Smooth muscle cell (in vitro differentiated cells): Measurements from ENCODE around the gene EPB41L4A. TPM values are rescaled to one million over a fixed set of nuclear protein-coding genes. Genes with fewer than 3 reads are reported as not detected.

Source experiments
- DNase-seq: peaks from one replicate; lab custom pipeline; 2025; ENCODE audit not compliant: unreplicated experiment; lab: John Stamatoyannopoulos, UW
- H2AFZ ChIP-seq: fragments of 200-600 bp; sonication (generic); 2 replicates; pipeline ENCODE4 v1.6.0; 2016; ENCODE audit warnings: antibody characterized with exemption, low read depth, mild to moderate bottlenecking
- H3F3A ChIP-seq: fragments of 200-600 bp; sonication (generic); 2 replicates; pipeline ENCODE4 v1.6.0; 2017; ENCODE audit warnings: antibody characterized with exemption, low read depth
- H3K27ac ChIP-seq: fragments of 200-600 bp; sonication (generic); 2 replicates; pipeline ENCODE4 v1.5.1; 2016; ENCODE audit warnings: low read depth, mild to moderate bottlenecking
- H3K27me3 ChIP-seq: fragments of 200-600 bp; sonication (generic); 2 replicates; pipeline ENCODE4 v1.6.1; 2016; ENCODE audit warnings: low read depth, mild to moderate bottlenecking
- H3K36me3 ChIP-seq: fragments of 200-600 bp; sonication (generic); 2 replicates; pipeline ENCODE4 v1.5.1; 2016; ENCODE audit warnings: low read depth
- H3K4me1 ChIP-seq: fragments of 200-600 bp; sonication (generic); 2 replicates; pipeline ENCODE4 v1.5.1; 2016; ENCODE audit warnings: low read depth
- H3K4me2 ChIP-seq: fragments of 200-600 bp; sonication (generic); 2 replicates; pipeline ENCODE4 v1.6.0; 2016; ENCODE audit warnings: mild to moderate bottlenecking
- H3K4me3 ChIP-seq: fragments of 200-600 bp; sonication (generic); 2 replicates; pipeline ENCODE4 v1.5.1; 2016; ENCODE audit warnings: mild to moderate bottlenecking
- H3K79me2 ChIP-seq: fragments of 200-600 bp; sonication (generic); 2 replicates; pipeline ENCODE4 v1.6.0; 2016; ENCODE audit warnings: low read depth, mild to moderate bottlenecking
- H3K9ac ChIP-seq: fragments of 200-600 bp; sonication (generic); 2 replicates; pipeline ENCODE4 v1.6.0; 2016; ENCODE audit warnings: low read depth
- H3K9me3 ChIP-seq: fragments of 200-600 bp; sonication (generic); replicated peaks from 2 replicates; pipeline ENCODE4 v1.5.1; 2016; ENCODE audit warnings: low read depth
- H4K20me1 ChIP-seq: fragments of 200-600 bp; sonication (generic); 2 replicates; pipeline ENCODE4 v1.6.0; 2016; ENCODE audit warnings: low read depth
- CTCF ChIP-seq: fragments of 200-600 bp; sonication (generic); IDR thresholded peaks from 2 replicates; pipeline ENCODE4 v1.5.1; 2017; ENCODE audit warnings: borderline replicate concordance, mild to moderate bottlenecking, antibody characterized with exemption; ENCODE audit not compliant: insufficient read depth, poor library complexity, severe bottlenecking
- WGBS: methylation state at CpG from one replicate; pipeline ENCODE4 v1.1.7; 2016; ENCODE audit warnings: low lambda C conversion rate; 5-methylcytosine and 5-hydroxymethylcytosine counted together
- polyA plus RNA-seq: library from polyadenylated mRNA; unstranded; fragments of >200 nt; fragmentation: Nextera tagmentation; extraction: Ambion mirVana; gene quantifications from 2 replicates; pipeline ENCODE4 v1.2.1, GENCODE V29; 2016
- total RNA-seq: library from RNA; depleted of rRNA; stranded (reverse); fragments of >200 nt; gene quantifications from 2 replicates; pipeline ENCODE4 v1.2.3, GENCODE V29; 2014

The EPB41L4A gene
- total and polyA plus RNA-seq, 2 experiments from 2014 or later, result 2.9 to 8.9 TPM

GRCh38 chr5:112417931-112418658 is 982 bp downstream of the EPB41L4A start:
- Histone ChIP-seq H3K79me2 (peaks cover 6% of the 10 kb centered on the region), H3K4me3 (peak overlapping the region; percentile 92), H3K4me2 (peak overlapping the region; percentile 96), H3K27ac (no peak overlapping the region), H4K20me1 (no peaks in the 10 kb centered on the region), H3K9me3 (no peaks in the 10 kb centered on the region), H3K4me1 (no peaks in the 10 kb centered on the region), H3K27me3 (peaks cover 9% of the 10 kb centered on the region), H2AFZ (peak overlapping the region; percentile 97), H3F3A (no peaks in the 10 kb centered on the region), H3K9ac (no peak overlapping the region), H3K36me3 (no peaks in the 10 kb centered on the region)
- WGBS, result 3% methylated on average over 26 of the region's 26 CpGs
- no peak for DNase-seq
- no peak for TF ChIP-seq CTCF

GRCh38 chr5:112415552-112415951 is 3.5 kb downstream of the EPB41L4A start:
- no peak for TF ChIP-seq CTCF
- H3K9ac ChIP-seq, result no peak overlapping the region

GRCh38 chr5:112413611-112414010 is 5.5 kb downstream of the EPB41L4A start:
- Histone ChIP-seq H3F3A (no peaks in the 10 kb centered on the region), H3K36me3 (no peaks in the 10 kb centered on the region), H3K4me3 (no peak overlapping the region), H4K20me1 (no peaks in the 10 kb centered on the region), H3K9me3 (no peaks in the 10 kb centered on the region), H3K4me1 (no peaks in the 10 kb centered on the region), H3K27me3 (no peaks in the 10 kb centered on the region), H3K79me2 (peaks cover 6% of the 10 kb centered on the region), H2AFZ (no peak overlapping the region), H3K27ac (no peak overlapping the region), H3K4me2 (no peak overlapping the region), H3K9ac (no peak overlapping the region)
- TF ChIP-seq CTCF, result no peak
- no peak for DNase-seq
- WGBS, result 89% methylated on average over 3 of the region's 3 CpGs

More at GRCh38 chr5:112415552-112415951, 3.5 kb downstream of the EPB41L4A start:
- Histone ChIP-seq H3K27ac (no peak overlapping the region), H2AFZ (no peak overlapping the region), H3K27me3 (peaks cover under 1% of the 10 kb centered on the region), H3K4me3 (no peak overlapping the region), H3K4me2 (no peak overlapping the region), H3K4me1 (no peaks in the 10 kb centered on the region), H3F3A (no peaks in the 10 kb centered on the region), H3K36me3 (no peaks in the 10 kb centered on the region), H3K79me2 (peaks cover 6% of the 10 kb centered on the region), H4K20me1 (no peaks in the 10 kb centered on the region), H3K9me3 (no peaks in the 10 kb centered on the region)
- DNase-seq, result no peak
- 78% methylated on average over 2 of the region's 2 CpGs for WGBS

- no peaks in the 10 kb centered on the region for H3K36me3 ChIP-seq
- no peak for TF ChIP-seq CTCF
- H3K9ac ChIP-seq, result no peak overlapping the region
- H3F3A ChIP-seq, result no peaks in the 10 kb centered on the region
- H4K20me1 ChIP-seq, result no peaks in the 10 kb centered on the region
- DNase-seq, result no peak
- no peak overlapping the region for H3K4me2 ChIP-seq
- no peaks in the 10 kb centered on the region for H3K9me3 ChIP-seq
- H3K4me3 ChIP-seq, result no peak overlapping the region
- no peak overlapping the region for H2AFZ ChIP-seq
- no peaks in the 10 kb centered on the region for H3K4me1 ChIP-seq
- WGBS, result 68% methylated on average over 3 of the region's 3 CpGs
- H3K79me2 ChIP-seq, result peaks cover 6% of the 10 kb centered on the region
- no peaks in the 10 kb centered on the region for H3K27me3 ChIP-seq
- no peak overlapping the region for H3K27ac ChIP-seq
Observed at GRCh38 chr5:112412346-112412745, 6.7 kb downstream of the EPB41L4A start.
